Kidney capillary endothelial cell (primary cell): Measurements from ENCODE around the gene RRBP1.
"Not testable (repeated sequence)": the region's sequence is repeated elsewhere in the genome, so short reads cannot be mapped to it uniquely, and the experiment has no call there.

Source experiments
- DNase-seq: peaks from one replicate; pipeline ENCODE4 v3.0.0-alpha.2; 2018; ENCODE audit warnings: low spot score

The RRBP1 gene

GRCh38 chr20:17663486-17663885, 18.6 kb downstream of the RRBP1 start:
- no peak for DNase-seq

GRCh38 chr20:17663040-17663399, 19.0 kb downstream of the RRBP1 start:
- no peak for DNase-seq

- DNase-seq: no peak
These were observed 19.6 kb downstream of the RRBP1 start for GRCh38 chr20:17662333-17663039.

GRCh38 chr20:17661121-17661744, 20.8 kb downstream of the RRBP1 start:
- no peak for DNase-seq

GRCh38 chr20:17660667-17661066, 21.4 kb downstream of the RRBP1 start:
- DNase-seq: no peak

GRCh38 chr20:17659801-17660200, 22.2 kb downstream of the RRBP1 start:
- no peak for DNase-seq

GRCh38 chr20:17659344-17659743, 22.7 kb downstream of the RRBP1 start:
- DNase-seq: not testable (repeated sequence)

- DNase-seq: no peak
These were observed 23.4 kb downstream of the RRBP1 start for GRCh38 chr20:17658648-17658993.

- no peak for DNase-seq
These were observed 24.0 kb downstream of the RRBP1 start for GRCh38 chr20:17657898-17658647.

GRCh38 chr20:17657079-17657825, 24.8 kb downstream of the RRBP1 start:
- no peak for DNase-seq

- no peak for DNase-seq
These were observed 26.1 kb downstream of the RRBP1 start for GRCh38 chr20:17655865-17656479.

GRCh38 chr20:17655286-17655651, 26.8 kb downstream of the RRBP1 start:
- no peak for DNase-seq

GRCh38 chr20:17654649-17655285, 27.3 kb downstream of the RRBP1 start:
- peak; percentile 40 for DNase-seq

GRCh38 chr20:17653835-17654648, 28.0 kb downstream of the RRBP1 start:
- DNase-seq: no peak

GRCh38 chr20:17652411-17652810, 29.6 kb downstream of the RRBP1 start:
- no peak for DNase-seq

GRCh38 chr20:17651760-17652388, 30.2 kb downstream of the RRBP1 start:
- DNase-seq: no peak

- no peak for DNase-seq
These were observed 30.8 kb downstream of the RRBP1 start for GRCh38 chr20:17651129-17651759.

GRCh38 chr20:17650301-17651128, 31.5 kb downstream of the RRBP1 start:
- no peak for DNase-seq
